MM.1S (cell line): ENCODE measurements around the gene SCUBE3.

Source experiments
- EZH2 ChIP-seq: fragments of 300-600 bp; sonication (generic); optimal IDR thresholded peaks from 2 replicates; pipeline ENCODE3; 2017; ENCODE audit warnings: low read depth, mild to moderate bottlenecking, antibody characterized with exemption, low read length, mixed read lengths
- EZH2phosphoT487 ChIP-seq: fragments of 300-600 bp; sonication (generic); IDR thresholded peaks from 2 replicates; pipeline ENCODE4 v1.6.1; 2018; ENCODE audit warnings: antibody characterized with exemption, low read length

DNA sequence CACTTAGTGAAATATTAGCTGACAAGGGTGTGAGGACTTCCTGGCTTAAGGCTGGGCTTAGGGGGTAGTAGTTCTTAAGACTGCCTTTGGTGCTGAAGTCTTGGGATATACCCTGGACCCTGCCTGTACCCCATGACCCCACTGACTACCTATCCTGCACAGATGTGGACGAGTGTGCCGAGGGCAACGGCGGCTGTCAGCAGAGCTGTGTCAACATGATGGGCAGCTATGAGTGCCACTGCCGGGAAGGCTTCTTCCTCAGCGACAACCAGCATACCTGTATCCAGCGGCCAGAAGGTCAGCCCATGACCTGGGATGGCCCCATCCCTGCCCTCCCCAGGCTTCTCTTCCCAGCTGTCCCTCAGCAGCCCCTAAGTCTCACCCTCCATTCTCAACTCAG is 17.8 kb downstream of the SCUBE3 start:
- TF ChIP-seq EZH2: no peak
- TF ChIP-seq EZH2phosphoT487: no peak
